GM18951 (cell line): Measurements from ENCODE around the gene APH1B.

ENCODE experiments used
- POLR2A ChIP-seq: IDR thresholded peaks from 4 replicates; pipeline ENCODE4 v1.6.1; 2011; ENCODE audit warnings: mild to moderate bottlenecking; ENCODE audit not compliant: insufficient read length, insufficient read depth; ENCODE audit errors: extremely low read depth
- in situ Hi-C: fragments of 300-500 bp; cut with MboI; formaldehyde crosslinking; loops from one replicate; pipeline ENCODE4 v1.12.0; 2022; ENCODE audit warnings: low sequenced_read_pairs, mixed read lengths, inconsistent platforms; ENCODE audit not compliant: unreplicated experiment

The APH1B gene

DNA sequence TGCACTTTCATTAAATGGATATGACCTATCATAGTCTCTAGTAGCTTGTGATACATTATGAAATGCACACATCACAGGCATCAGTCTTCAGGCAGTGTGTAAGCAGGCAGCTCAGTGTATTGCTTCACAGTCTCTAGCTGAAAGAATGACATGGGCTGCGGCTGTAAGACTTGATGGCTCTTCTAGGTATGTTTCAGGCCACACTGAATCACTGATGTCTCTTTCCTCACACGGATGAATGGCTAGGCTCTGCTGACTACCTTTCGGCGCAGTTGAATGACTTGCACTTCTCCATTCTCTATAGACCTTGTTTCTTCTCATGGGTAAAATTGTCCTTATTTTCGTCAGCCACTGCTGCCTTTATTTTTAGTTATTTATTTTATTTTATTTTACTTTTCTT is 15.4 kb downstream of the APH1B start:
- in situ Hi-C loops, result loop anchor here (25.0 kb wide), 1 partner anchor 770 kb away; no protein-coding TSS in a partner anchor

GRCh38 chr15:63294359-63294758 is 17.0 kb downstream of the APH1B start:
- in situ Hi-C loops, result loop anchor here (25.0 kb wide), 1 partner anchor 768 kb away; no protein-coding TSS in a partner anchor
- TF ChIP-seq POLR2A, result no peak

More for the DNA sequence above, 15.4 kb downstream of the APH1B start:
- no peak for TF ChIP-seq POLR2A

DNA sequence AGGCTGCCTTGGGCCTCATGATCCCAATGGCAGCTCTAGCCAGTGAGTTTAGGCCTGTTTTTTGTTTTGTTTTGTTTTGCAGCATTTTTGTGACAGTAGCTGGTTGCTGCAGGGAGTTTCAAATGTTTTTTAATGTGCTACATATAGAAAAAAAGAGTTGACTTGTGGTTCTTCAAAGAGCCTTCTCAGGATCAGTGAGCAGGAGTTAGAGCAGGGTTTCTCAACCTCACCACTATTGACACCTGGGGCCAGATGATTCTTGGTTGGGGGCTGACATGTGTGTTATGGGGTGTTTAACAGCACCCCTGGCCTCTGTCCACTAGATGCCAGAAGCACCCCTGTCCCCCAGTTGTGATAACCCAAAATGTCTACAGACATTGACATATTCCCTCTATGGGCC is 17.9 kb downstream of the APH1B start:
- TF ChIP-seq POLR2A, result no peak
- in situ Hi-C loops, result loop anchor here (25.0 kb wide), 1 partner anchor 767 kb away; no protein-coding TSS in a partner anchor

DNA sequence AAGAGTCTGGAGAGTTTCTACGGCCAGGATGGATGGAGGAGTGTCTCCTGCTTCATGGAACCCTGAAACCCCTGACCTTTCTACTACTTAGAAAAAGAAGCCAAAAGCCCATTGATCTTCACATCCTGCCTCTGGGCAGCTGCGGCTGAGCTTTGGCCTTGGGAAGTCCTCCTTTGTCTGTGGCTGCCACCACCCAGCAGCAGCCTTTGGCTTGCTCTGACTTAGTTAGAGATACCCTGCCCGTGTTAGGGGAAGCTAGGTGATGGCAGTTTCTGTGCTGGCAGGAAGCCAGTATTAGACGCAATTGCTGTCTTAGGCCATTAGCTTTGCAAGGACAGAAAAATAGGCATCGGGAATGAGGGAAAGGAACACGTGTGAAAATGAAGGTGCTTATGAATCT is 18.8 kb downstream of the APH1B start:
- in situ Hi-C loops, result loop anchor here (25.0 kb wide), 1 partner anchor 766 kb away; no protein-coding TSS in a partner anchor
- TF ChIP-seq POLR2A, result no peak

DNA sequence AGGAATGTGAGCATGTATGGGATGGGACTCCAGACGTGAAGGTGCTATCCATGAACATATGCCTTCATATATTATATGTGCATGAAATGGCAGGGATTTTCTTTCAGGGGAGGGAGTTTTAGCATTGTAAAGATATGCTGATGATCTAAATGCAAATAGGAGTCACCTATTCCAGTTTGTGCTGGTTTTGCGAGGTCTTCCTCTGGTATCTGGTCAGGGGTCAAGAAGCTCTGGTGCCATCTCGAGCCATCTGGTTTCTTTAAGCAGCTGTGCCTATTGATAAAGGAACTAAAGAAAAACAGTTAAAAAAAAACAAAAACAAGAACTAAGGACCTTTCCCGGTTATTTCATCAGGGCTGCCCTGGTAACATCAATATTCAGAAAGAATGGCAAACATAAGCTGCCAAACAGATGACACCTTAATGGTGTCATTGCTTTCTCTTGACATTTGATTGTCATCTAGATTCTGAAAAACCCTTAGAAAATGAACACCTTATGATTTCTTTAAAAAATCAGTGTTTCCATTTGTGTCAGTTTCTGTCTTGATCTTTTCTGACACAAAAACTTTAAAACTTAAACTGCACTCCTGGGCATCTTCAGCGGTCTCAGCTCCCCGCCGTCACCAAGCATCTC is 22.7 kb downstream of the APH1B start:
- in situ Hi-C loops, result loop anchor here (25.0 kb wide), 1 partner anchor 762 kb away; no protein-coding TSS in a partner anchor
- no peak for TF ChIP-seq POLR2A

DNA sequence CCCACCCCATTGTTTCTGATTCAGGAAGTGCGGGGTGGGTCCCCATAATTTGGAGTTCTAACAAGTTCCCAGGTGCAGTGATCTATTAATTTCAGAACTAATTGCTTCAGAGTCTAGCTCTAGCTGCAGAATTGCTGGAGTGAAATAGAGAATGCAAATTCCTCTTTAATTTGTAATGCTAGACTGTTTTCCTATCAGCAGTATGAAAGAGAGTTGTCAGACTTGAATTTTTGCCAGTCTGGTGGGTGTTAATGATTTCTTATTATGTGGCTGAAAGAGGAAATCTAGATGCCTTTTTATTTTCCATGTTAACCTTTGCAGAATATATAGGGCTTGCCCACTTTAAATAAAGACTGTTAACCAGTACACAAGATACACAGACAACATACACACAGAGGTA is 23.7 kb downstream of the APH1B start:
- no peak for TF ChIP-seq POLR2A
- in situ Hi-C loops, result no loop called here

DNA sequence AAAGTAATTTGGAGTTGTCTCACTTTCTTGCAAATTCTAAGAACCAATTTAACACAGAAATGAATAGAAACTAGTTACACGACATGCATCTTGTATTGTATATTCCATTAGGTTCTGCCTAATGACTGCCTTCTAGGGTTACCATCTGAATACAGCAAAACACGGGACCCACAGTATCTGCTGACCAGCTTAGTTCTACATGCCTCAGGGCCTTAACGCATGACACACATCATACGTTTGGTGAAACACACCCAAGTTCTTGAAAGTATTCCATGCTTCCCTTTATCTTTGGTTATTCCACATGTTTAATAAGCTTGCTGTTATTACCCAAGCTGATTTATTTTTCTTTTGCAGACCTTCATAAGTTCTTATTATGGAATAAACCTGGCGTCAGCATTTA is 27.9 kb downstream of the APH1B start:
- in situ Hi-C loops, result no loop called here
- no peak for TF ChIP-seq POLR2A

GRCh38 chr15:63306492-63307073 is 29.2 kb downstream of the APH1B start:
- no peak for TF ChIP-seq POLR2A
- in situ Hi-C loops, result no loop called here

GRCh38 chr15:63308491-63308890 is 31.1 kb downstream of the APH1B start:
- in situ Hi-C loops, result no loop called here
- TF ChIP-seq POLR2A, result no peak

- TF ChIP-seq POLR2A, result no peak
- in situ Hi-C loops, result no loop called here
Measured at GRCh38 chr15:63308947-63309346, 31.5 kb downstream of the APH1B start.

DNA sequence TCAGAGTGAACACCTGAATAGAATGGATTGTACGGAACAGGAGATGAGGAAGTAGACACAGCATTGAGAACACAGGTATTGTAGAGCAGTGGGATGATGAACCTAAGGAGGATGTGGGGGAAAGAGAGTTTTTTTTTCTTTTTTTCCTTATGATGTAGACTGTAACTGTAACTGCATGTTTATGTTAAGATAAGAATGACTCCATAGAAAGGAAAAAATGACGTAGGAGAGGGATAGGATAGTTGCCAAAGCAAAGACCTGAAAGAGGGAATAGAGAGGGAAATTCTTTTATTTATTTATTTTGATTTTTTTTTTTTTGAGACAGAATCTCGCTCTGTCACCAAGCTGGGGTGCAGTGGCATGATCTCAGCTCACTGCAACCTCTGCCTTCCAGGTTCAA is 33.2 kb downstream of the APH1B start:
- TF ChIP-seq POLR2A, result no peak
- in situ Hi-C loops, result no loop called here

- in situ Hi-C loops, result no loop called here
- no peak for TF ChIP-seq POLR2A
Measured at GRCh38 chr15:63312286-63312685, 34.9 kb downstream of the APH1B start.

GRCh38 chr15:63313825-63314224 is 36.4 kb downstream of the APH1B start:
- TF ChIP-seq POLR2A, result no peak
- in situ Hi-C loops, result no loop called here

- in situ Hi-C loops, result no loop called here
- no peak for TF ChIP-seq POLR2A
Measured at GRCh38 chr15:63314409-63314808, 37.0 kb downstream of the APH1B start.
